Adipocyte (in vitro differentiated cells): ENCODE measurements around the gene TRPV5.
"Not testable (repeated sequence)": the region's sequence is repeated elsewhere in the genome, so short reads cannot be mapped to it uniquely, and the experiment has no call there.

Experiments used
- DNase-seq: peaks from one replicate; pipeline ENCODE4 v3.0.0-alpha.2; 2015; ENCODE audit warnings: low read depth
- H3K27me3 ChIP-seq: replicated peaks from 2 replicates; pipeline ENCODE4 v1.7.0; 2013; ENCODE audit warnings: mild to moderate bottlenecking, low read length, moderate library complexity; ENCODE audit not compliant: control insufficient read depth, insufficient read depth
- H3K36me3 ChIP-seq: 2 replicates; pipeline ENCODE4 v1.7.0; 2013; ENCODE audit warnings: low read length, mild to moderate bottlenecking, moderate library complexity; ENCODE audit not compliant: control insufficient read depth, insufficient read depth, severe bottlenecking
- H3K4me1 ChIP-seq: 2 replicates; pipeline ENCODE4 v1.7.0; 2013; ENCODE audit warnings: mild to moderate bottlenecking, low read length, moderate library complexity; ENCODE audit not compliant: control insufficient read depth, insufficient read depth
- H3K4me3 ChIP-seq: 2 replicates; pipeline ENCODE4 v1.7.0; 2013; ENCODE audit warnings: mild to moderate bottlenecking, low read length, moderate library complexity
- H3K9ac ChIP-seq: 2 replicates; pipeline ENCODE4 v1.7.0; 2013; ENCODE audit warnings: mild to moderate bottlenecking, low read length, moderate library complexity
- H3K9me3 ChIP-seq: 2 replicates; pipeline ENCODE4 v1.7.0; 2013; ENCODE audit warnings: mild to moderate bottlenecking, low read length, moderate library complexity; ENCODE audit not compliant: control insufficient read depth

The TRPV5 gene

GRCh38 chr7:142933624-142934023, at the start of gene TRPV5:
TRPV5 (minus strand) TSS chr7:142933746; CDS start chr7:142933459, 287 bp downstream.
- Histone ChIP-seq H3K4me3 (no peak within 1 kb of the TSS), H3K9ac (no peak within 1 kb of the TSS), H3K27me3 (peaks cover 10% of the 10 kb centered on the region), H3K4me1 (no peaks in the 10 kb centered on the region), H3K9me3 (no peaks in the 10 kb centered on the region), H3K36me3 (no peaks in the 10 kb centered on the region)
- no peak for DNase-seq

- not testable (repeated sequence) for H3K4me1 ChIP-seq, H3K27me3 ChIP-seq, DNase-seq, H3K4me3 ChIP-seq, H3K9ac ChIP-seq, H3K36me3 ChIP-seq
- peaks cover 25% of the 10 kb centered on the region for H3K9me3 ChIP-seq
These were observed 44.9 kb upstream of the TRPV5 start for GRCh38 chr7:142978402-142978801.

GRCh38 chr7:142974626-142975025, 41.1 kb upstream of the TRPV5 start:
- Histone ChIP-seq H3K4me3 (no peak overlapping the region), H3K27me3 (no peaks in the 10 kb centered on the region), H3K9me3 (peaks cover 19% of the 10 kb centered on the region), H3K9ac (no peak overlapping the region), H3K4me1 (no peaks in the 10 kb centered on the region), H3K36me3 (no peaks in the 10 kb centered on the region)
- DNase-seq, result no peak

- DNase-seq, result no peak
- no peaks in the 10 kb centered on the region for H3K4me1 ChIP-seq
- H3K4me3 ChIP-seq, result no peak overlapping the region
- H3K9ac ChIP-seq, result no peak overlapping the region
- H3K27me3 ChIP-seq, result peaks cover 4% of the 10 kb centered on the region
- no peaks in the 10 kb centered on the region for H3K36me3 ChIP-seq
- H3K9me3 ChIP-seq, result peaks cover 6% of the 10 kb centered on the region
These were observed 35.6 kb upstream of the TRPV5 start for GRCh38 chr7:142969183-142969582.

- no peaks in the 10 kb centered on the region for H3K4me1 ChIP-seq
- H3K27me3 ChIP-seq, result peaks cover 6% of the 10 kb centered on the region
- no peaks in the 10 kb centered on the region for H3K9me3 ChIP-seq
- no peaks in the 10 kb centered on the region for H3K36me3 ChIP-seq
- H3K9ac ChIP-seq, result no peak overlapping the region
- DNase-seq, result no peak
- H3K4me3 ChIP-seq, result no peak overlapping the region
These were observed 34.7 kb upstream of the TRPV5 start for GRCh38 chr7:142968229-142968628.

GRCh38 chr7:142964502-142965246, 31.1 kb upstream of the TRPV5 start:
- H3K27me3 ChIP-seq, result peaks cover 14% of the 10 kb centered on the region
- no peak overlapping the region for H3K4me3 ChIP-seq
- no peak overlapping the region for H3K9ac ChIP-seq
- H3K4me1 ChIP-seq, result no peaks in the 10 kb centered on the region
- H3K36me3 ChIP-seq, result no peaks in the 10 kb centered on the region
- H3K9me3 ChIP-seq, result no peaks in the 10 kb centered on the region
- DNase-seq, result no peak

- Histone ChIP-seq H3K36me3 (no peaks in the 10 kb centered on the region), H3K4me1 (no peaks in the 10 kb centered on the region), H3K9me3 (no peaks in the 10 kb centered on the region)
These were observed 30.4 kb upstream of the TRPV5 start for GRCh38 chr7:142963993-142964392.

GRCh38 chr7:142962991-142963390, 29.4 kb upstream of the TRPV5 start:
- no peaks in the 10 kb centered on the region for H3K36me3 ChIP-seq
- H3K4me1 ChIP-seq, result no peaks in the 10 kb centered on the region
- H3K27me3 ChIP-seq, result peaks cover 10% of the 10 kb centered on the region
- no peak overlapping the region for H3K4me3 ChIP-seq
- H3K9ac ChIP-seq, result no peak overlapping the region
- no peak for DNase-seq
- no peaks in the 10 kb centered on the region for H3K9me3 ChIP-seq

More at GRCh38 chr7:142963993-142964392, 30.4 kb upstream of the TRPV5 start:
- DNase-seq, result no peak
- Histone ChIP-seq H3K9ac (no peak overlapping the region), H3K4me3 (no peak overlapping the region), H3K27me3 (peaks cover 13% of the 10 kb centered on the region)

- H3K27me3 ChIP-seq, result peaks cover 10% of the 10 kb centered on the region
- no peaks in the 10 kb centered on the region for H3K9me3 ChIP-seq
- H3K4me3 ChIP-seq, result no peak within 1 kb of the TSS
- no peak for DNase-seq
- no peaks in the 10 kb centered on the region for H3K36me3 ChIP-seq
- H3K4me1 ChIP-seq, result no peaks in the 10 kb centered on the region
- H3K9ac ChIP-seq, result no peak within 1 kb of the TSS
These were observed 28.7 kb upstream of the TRPV5 start, which contains the start of gene KEL for GRCh38 chr7:142961973-142962926. KEL (minus strand) TSS chr7:142962363; CDS start chr7:142962206, 157 bp downstream.

GRCh38 chr7:142961595-142961972, 28.0 kb upstream of the TRPV5 start:
- DNase-seq, result no peak
- H3K4me3 ChIP-seq, result no peak overlapping the region
- no peak overlapping the region for H3K9ac ChIP-seq
- peaks cover 10% of the 10 kb centered on the region for H3K27me3 ChIP-seq
- H3K9me3 ChIP-seq, result no peaks in the 10 kb centered on the region
- no peaks in the 10 kb centered on the region for H3K4me1 ChIP-seq
- no peaks in the 10 kb centered on the region for H3K36me3 ChIP-seq

GRCh38 chr7:142960955-142961512, 27.5 kb upstream of the TRPV5 start:
- Histone ChIP-seq H3K27me3 (peaks cover 12% of the 10 kb centered on the region), H3K36me3 (no peaks in the 10 kb centered on the region), H3K9me3 (no peaks in the 10 kb centered on the region), H3K9ac (no peak overlapping the region), H3K4me1 (no peaks in the 10 kb centered on the region), H3K4me3 (no peak overlapping the region)
- DNase-seq, result no peak
